HL-60/S4 (cell line): ENCODE results near the gene SLC6A18.

Experiments used
- in situ Hi-C: fragments of 300-500 bp; cut with MboI; formaldehyde crosslinking; loops from 2 replicates; pipeline ENCODE4 v1.14.3; 2022; ENCODE audit warnings: low sequenced_read_pairs

The SLC6A18 gene

GRCh38 chr5:1225081-1225480 is at the start of gene SLC6A18:
Gene SLC6A18, plus strand, starts transcription at chr5:1225381. Its CDS starts 97 bp downstream, at chr5:1225478.
- in situ Hi-C loops, result no loop called here

GRCh38 chr5:1175801-1176472 is 49.2 kb upstream of the SLC6A18 start:
- in situ Hi-C loops, result loop anchor here (10.0 kb wide), 1 partner anchor 469 kb away; no protein-coding TSS in a partner anchor

- in situ Hi-C loops, result loop anchor here (10.0 kb wide), 1 partner anchor 468 kb away; no protein-coding TSS in a partner anchor
These were observed 48.4 kb upstream of the SLC6A18 start for GRCh38 chr5:1176473-1177391.

- in situ Hi-C loops, result loop anchor here (10.0 kb wide), 1 partner anchor 467 kb away; no protein-coding TSS in a partner anchor
These were observed 47.2 kb upstream of the SLC6A18 start for GRCh38 chr5:1177826-1178528.

GRCh38 chr5:1178529-1179382 is 46.4 kb upstream of the SLC6A18 start:
- in situ Hi-C loops, result loop anchor here (10.0 kb wide), 1 partner anchor 466 kb away; no protein-coding TSS in a partner anchor

- in situ Hi-C loops, result loop anchor here (10.0 kb wide), 1 partner anchor 465 kb away; no protein-coding TSS in a partner anchor
These were observed 45.8 kb upstream of the SLC6A18 start for GRCh38 chr5:1179383-1179715.

GRCh38 chr5:1180096-1180495 is 45.1 kb upstream of the SLC6A18 start:
- in situ Hi-C loops, result no loop called here

- in situ Hi-C loops, result no loop called here
These were observed 44.3 kb upstream of the SLC6A18 start for GRCh38 chr5:1180841-1181271.

GRCh38 chr5:1181451-1182359 is 43.5 kb upstream of the SLC6A18 start:
- in situ Hi-C loops, result no loop called here

- in situ Hi-C loops, result no loop called here
These were observed 42.9 kb upstream of the SLC6A18 start for GRCh38 chr5:1182360-1182632.

- in situ Hi-C loops, result no loop called here
These were observed 42.4 kb upstream of the SLC6A18 start for GRCh38 chr5:1182633-1183423.

GRCh38 chr5:1183424-1184162 is 41.6 kb upstream of the SLC6A18 start:
- in situ Hi-C loops, result no loop called here

GRCh38 chr5:1184163-1184470 is 41.1 kb upstream of the SLC6A18 start:
- in situ Hi-C loops, result no loop called here

GRCh38 chr5:1184481-1184880 is 40.7 kb upstream of the SLC6A18 start:
- in situ Hi-C loops, result no loop called here

- in situ Hi-C loops, result no loop called here
These were observed 40.0 kb upstream of the SLC6A18 start for GRCh38 chr5:1185038-1185627.

- in situ Hi-C loops, result no loop called here
These were observed 39.4 kb upstream of the SLC6A18 start for GRCh38 chr5:1185629-1186350.
